ENCODE results near the gene FSCN2.

DNA sequence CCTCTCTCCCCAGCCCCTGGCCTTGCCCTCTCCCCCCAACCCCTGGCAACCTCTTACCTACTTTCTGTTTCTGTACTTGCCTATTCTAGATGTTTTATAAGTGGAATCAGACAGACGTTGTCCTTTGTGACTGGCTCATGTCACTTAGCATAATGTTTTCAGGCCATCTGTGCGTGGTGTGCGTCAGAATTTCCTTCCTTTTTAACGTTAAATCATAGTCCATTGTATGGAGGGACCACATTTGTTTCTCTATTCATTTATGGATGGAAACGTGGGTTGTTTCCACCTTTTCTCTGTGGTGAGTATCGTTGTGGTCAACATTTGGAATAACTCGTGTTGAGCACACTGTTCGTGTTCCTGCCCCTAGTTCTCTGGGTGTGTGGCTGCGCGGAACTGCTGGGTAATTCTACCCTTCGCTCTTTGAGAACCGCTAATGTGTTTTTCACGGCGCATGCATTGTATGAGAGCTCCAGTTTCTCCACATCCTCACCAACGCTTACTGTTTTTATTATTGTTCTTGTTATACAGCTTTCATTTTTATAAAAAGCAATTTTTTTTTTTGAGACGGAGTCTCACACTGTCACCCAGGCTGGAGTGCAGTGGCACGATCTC lies 41.9 kb upstream of the FSCN2 start:
- TF ChIP-seq EZH2 (IDR thresholded peaks at IDR 0.05; ENCODE audit: low read length) = no peak
- TF ChIP-seq, protein P1, sequence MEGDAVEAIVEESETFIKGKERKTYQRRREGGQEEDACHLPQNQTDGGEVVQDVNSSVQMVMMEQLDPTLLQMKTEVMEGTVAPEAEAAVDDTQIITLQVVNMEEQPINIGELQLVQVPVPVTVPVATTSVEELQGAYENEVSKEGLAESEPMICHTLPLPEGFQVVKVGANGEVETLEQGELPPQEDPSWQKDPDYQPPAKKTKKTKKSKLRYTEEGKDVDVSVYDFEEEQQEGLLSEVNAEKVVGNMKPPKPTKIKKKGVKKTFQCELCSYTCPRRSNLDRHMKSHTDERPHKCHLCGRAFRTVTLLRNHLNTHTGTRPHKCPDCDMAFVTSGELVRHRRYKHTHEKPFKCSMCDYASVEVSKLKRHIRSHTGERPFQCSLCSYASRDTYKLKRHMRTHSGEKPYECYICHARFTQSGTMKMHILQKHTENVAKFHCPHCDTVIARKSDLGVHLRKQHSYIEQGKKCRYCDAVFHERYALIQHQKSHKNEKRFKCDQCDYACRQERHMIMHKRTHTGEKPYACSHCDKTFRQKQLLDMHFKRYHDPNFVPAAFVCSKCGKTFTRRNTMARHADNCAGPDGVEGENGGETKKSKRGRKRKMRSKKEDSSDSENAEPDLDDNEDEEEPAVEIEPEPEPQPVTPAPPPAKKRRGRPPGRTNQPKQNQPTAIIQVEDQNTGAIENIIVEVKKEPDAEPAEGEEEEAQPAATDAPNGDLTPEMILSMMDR (optimal IDR thresholded peaks at IDR 0.05 in 1 of 3, IDR thresholded peaks at IDR 0.05 in 1 of 3, conservative IDR thresholded peaks at IDR 0.05 in 1 of 3; ENCODE audit: extremely low read depth in 1 of 3, insufficient read depth in 2 of 3, low read length in 3 of 3) = no peak
